ENCODE measurements around the gene SGCA. TPM values are rescaled to one million over a fixed set of nuclear protein-coding genes. Genes with fewer than 3 reads are reported as not detected.

The SGCA gene
- total and polyA plus RNA-seq, 2 experiments from 2014 or later: 0.19 TPM; not detected in 1

DNA sequence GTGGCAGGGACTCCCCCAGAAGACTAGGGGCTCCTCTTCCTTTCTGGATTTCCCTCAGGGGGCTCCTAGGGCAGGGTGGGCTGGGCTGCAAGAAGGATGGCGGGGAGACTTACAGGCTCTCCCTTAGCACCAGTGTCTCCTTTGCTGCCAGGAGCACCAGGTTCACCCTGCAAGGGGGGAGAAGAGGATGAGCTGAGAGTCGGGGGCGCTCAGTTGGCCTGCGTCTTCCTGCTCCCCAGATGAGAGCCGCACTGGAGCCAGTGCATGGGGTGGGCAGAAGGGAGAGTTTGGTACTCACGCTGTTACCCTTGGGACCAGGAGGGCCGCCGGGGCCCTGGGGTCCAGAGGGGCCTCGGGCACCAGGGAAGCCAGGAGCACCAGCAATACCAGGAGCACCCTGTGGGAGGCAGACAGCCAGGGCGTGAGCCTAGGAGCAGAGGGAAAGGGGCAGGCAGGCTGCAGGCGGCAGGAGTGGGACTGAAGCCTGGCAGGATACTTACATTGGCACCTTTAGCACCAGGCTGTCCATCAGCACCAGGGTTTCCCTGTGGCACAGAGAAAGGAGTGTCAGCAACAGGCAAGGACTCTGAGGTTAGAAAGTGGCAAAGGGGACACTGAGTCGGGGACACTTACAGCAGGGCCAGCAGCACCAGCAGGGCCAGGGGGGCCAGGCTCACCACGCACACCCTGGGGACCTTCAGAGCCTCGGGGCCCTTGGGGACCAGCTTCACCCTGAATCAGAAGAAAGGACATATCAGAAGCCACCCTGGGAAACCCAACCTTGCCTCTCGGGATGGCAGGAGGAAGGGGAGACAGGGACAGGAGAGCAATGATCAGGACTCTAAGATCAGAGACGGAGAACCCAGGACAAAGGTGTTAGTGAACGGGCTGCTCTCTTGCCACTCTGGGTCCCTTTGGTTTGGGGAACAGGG is 29.4 kb downstream of the SGCA start:
- no peak overlapping the region for H3K27ac ChIP-seq (ENCODE audit: low read depth)
- Mint-ChIP-seq H3K9me3 (no peaks in the 10 kb centered on the region), H3K4me3 (no peak overlapping the region), H3K27me3 (ENCODE audit: insufficient read depth, low read depth, poor library complexity) (peaks cover 4% of the 10 kb centered on the region), H3K36me3 (ENCODE audit: low read depth) (peaks cover 17% of the 10 kb centered on the region; the same call in 2 of the 3 replicates), H3K4me1 (peaks cover 8% of the 10 kb centered on the region; the same call in 2 of the 3 replicates), H3K27ac (no peak overlapping the region)
- H2AFZ ChIP-seq: no peak overlapping the region
- no peaks in the 10 kb centered on the region for H3K79me2 ChIP-seq (replicated peaks; ENCODE audit: insufficient read depth)
- ATAC-seq: no peak
- TF ChIP-seq ZNF114 (CRISPR knock-in tag; IDR thresholded peaks at IDR 0.05) (no peak), CTCF (conservative IDR thresholded peaks at IDR 0.05; ENCODE audit: low read depth in 2 of 2) (peak; percentile 8 to 27; a peak in 2 of 4 replicates)
- no peaks in the 10 kb centered on the region for H4K20me1 ChIP-seq (replicated peaks; ENCODE audit: insufficient read depth)
- DNase-seq (ENCODE audit: low spot score): no peak
- no peak overlapping the region for H3K4me3 ChIP-seq
- no peaks in the 10 kb centered on the region for H3K9me2 ChIP-seq (ENCODE audit: insufficient read depth)
- H3K4me2 ChIP-seq: no peak overlapping the region
- H3K4me1 ChIP-seq (ENCODE audit: insufficient read depth): no peaks in the 10 kb centered on the region
- H3K36me3 ChIP-seq (ENCODE audit: insufficient read depth): no peaks in the 10 kb centered on the region
- H3K27me3 ChIP-seq (ENCODE audit: insufficient read depth): no peaks in the 10 kb centered on the region
- H3F3A ChIP-seq (replicated peaks; ENCODE audit: low read depth): no peaks in the 10 kb centered on the region

GRCh38 chr17:50196036-50196435 is 30.2 kb downstream of the SGCA start:
- peaks cover 3% of the 10 kb centered on the region for H3K27me3 ChIP-seq (ENCODE audit: insufficient read depth)
- H3K79me2 ChIP-seq (replicated peaks; ENCODE audit: insufficient read depth): no peaks in the 10 kb centered on the region
- no peak for TF ChIP-seq NANOG (IDR thresholded peaks at IDR 0.05; ENCODE audit: borderline replicate concordance)
- TF ChIP-seq ETS1 (IDR thresholded peaks at IDR 0.05): no peak
- TF ChIP-seq EZH2phosphoT487 (IDR thresholded peaks at IDR 0.05; ENCODE audit: unreplicated experiment): no peak
- TF ChIP-seq POLR2AphosphoS5 (IDR thresholded peaks at IDR 0.05; ENCODE audit: low read depth): no peak
- TF ChIP-seq ZNF114 (CRISPR knock-in tag; IDR thresholded peaks at IDR 0.05): no peak
- TF ChIP-seq CREB1 (CRISPR knock-in tag; IDR thresholded peaks at IDR 0.05; ENCODE audit: low read depth): no peak
- TF ChIP-seq, protein P1, sequence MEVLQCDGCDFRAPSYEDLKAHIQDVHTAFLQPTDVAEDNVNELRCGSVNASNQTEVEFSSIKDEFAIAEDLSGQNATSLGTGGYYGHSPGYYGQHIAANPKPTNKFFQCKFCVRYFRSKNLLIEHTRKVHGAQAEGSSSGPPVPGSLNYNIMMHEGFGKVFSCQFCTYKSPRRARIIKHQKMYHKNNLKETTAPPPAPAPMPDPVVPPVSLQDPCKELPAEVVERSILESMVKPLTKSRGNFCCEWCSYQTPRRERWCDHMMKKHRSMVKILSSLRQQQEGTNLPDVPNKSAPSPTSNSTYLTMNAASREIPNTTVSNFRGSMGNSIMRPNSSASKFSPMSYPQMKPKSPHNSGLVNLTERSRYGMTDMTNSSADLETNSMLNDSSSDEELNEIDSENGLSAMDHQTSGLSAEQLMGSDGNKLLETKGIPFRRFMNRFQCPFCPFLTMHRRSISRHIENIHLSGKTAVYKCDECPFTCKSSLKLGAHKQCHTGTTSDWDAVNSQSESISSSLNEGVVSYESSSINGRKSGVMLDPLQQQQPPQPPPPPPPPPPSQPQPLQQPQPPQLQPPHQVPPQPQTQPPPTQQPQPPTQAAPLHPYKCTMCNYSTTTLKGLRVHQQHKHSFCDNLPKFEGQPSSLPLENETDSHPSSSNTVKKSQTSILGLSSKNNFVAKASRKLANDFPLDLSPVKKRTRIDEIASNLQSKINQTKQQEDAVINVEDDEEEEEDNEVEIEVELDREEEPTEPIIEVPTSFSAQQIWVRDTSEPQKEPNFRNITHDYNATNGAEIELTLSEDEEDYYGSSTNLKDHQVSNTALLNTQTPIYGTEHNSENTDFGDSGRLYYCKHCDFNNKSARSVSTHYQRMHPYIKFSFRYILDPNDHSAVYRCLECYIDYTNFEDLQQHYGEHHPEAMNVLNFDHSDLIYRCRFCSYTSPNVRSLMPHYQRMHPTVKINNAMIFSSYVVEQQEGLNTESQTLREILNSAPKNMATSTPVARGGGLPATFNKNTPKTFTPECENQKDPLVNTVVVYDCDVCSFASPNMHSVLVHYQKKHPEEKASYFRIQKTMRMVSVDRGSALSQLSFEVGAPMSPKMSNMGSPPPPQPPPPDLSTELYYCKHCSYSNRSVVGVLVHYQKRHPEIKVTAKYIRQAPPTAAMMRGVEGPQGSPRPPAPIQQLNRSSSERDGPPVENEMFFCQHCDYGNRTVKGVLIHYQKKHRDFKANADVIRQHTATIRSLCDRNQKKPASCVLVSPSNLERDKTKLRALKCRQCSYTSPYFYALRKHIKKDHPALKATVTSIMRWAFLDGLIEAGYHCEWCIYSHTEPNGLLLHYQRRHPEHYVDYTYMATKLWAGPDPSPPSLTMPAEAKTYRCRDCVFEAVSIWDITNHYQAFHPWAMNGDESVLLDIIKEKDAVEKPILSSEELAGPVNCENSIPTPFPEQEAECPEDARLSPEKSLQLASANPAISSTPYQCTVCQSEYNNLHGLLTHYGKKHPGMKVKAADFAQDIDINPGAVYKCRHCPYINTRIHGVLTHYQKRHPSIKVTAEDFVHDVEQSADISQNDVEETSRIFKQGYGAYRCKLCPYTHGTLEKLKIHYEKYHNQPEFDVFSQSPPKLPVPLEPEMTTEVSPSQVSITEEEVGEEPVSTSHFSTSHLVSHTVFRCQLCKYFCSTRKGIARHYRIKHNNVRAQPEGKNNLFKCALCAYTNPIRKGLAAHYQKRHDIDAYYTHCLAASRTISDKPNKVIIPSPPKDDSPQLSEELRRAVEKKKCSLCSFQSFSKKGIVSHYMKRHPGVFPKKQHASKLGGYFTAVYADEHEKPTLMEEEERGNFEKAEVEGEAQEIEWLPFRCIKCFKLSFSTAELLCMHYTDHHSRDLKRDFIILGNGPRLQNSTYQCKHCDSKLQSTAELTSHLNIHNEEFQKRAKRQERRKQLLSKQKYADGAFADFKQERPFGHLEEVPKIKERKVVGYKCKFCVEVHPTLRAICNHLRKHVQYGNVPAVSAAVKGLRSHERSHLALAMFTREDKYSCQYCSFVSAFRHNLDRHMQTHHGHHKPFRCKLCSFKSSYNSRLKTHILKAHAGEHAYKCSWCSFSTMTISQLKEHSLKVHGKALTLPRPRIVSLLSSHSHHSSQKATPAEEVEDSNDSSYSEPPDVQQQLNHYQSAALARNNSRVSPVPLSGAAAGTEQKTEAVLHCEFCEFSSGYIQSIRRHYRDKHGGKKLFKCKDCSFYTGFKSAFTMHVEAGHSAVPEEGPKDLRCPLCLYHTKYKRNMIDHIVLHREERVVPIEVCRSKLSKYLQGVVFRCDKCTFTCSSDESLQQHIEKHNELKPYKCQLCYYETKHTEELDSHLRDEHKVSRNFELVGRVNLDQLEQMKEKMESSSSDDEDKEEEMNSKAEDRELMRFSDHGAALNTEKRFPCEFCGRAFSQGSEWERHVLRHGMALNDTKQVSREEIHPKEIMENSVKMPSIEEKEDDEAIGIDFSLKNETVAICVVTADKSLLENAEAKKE (CRISPR knock-in tag; IDR thresholded peaks at IDR 0.05): no peak
- no peak for TF ChIP-seq EZH2 (IDR thresholded peaks at IDR 0.05; ENCODE audit: low read depth, unreplicated experiment)
- H3K4me2 ChIP-seq: no peak overlapping the region
- H3K27ac Mint-ChIP-seq: no peak overlapping the region
- H3K27ac ChIP-seq (ENCODE audit: low read depth): no peak overlapping the region
- peaks cover 9% of the 10 kb centered on the region for H3K27me3 Mint-ChIP-seq (ENCODE audit: insufficient read depth, low read depth, poor library complexity)
- H2AFZ ChIP-seq: no peak overlapping the region
- peaks cover 15% of the 10 kb centered on the region; the same call in 2 of the 3 replicates for H3K36me3 Mint-ChIP-seq (ENCODE audit: low read depth)
- no peaks in the 10 kb centered on the region for H3K9me3 Mint-ChIP-seq
- 0 out of 2 replicates have a peak, but pooled peaks cover 1% of the 10 kb centered on the region for H3F3A ChIP-seq (replicated peaks; ENCODE audit: low read depth)
- no peaks in the 10 kb centered on the region for H3K36me3 ChIP-seq (ENCODE audit: insufficient read depth)
- no peak overlapping the region for H3K4me3 ChIP-seq
- no peaks in the 10 kb centered on the region for H3K9me2 ChIP-seq (ENCODE audit: insufficient read depth)
- H3K4me1 Mint-ChIP-seq: peaks cover 11% of the 10 kb centered on the region; the same call in 2 of the 3 replicates
- no peaks in the 10 kb centered on the region for H3K4me1 ChIP-seq (ENCODE audit: insufficient read depth)
- no peak overlapping the region for H3K4me3 Mint-ChIP-seq
- ATAC-seq (no peak), DNase-seq (ENCODE audit: low spot score) (no peak)
- no peaks in the 10 kb centered on the region for H4K20me1 ChIP-seq (replicated peaks; ENCODE audit: insufficient read depth)

Measured in GM23338 (cell line).